ENCODE measurements around the gene ATP11A.

ATP11A gene

GRCh38 chr13:112931028-112931934 is 241.4 kb downstream of the ATP11A start:
- peak; percentile 50 for DNase-seq (ENCODE audit: low spot score)

- no peak for DNase-seq (ENCODE audit: low spot score)
Observed at GRCh38 chr13:112932971-112933370, 243.1 kb downstream of the ATP11A start.

- no peak for DNase-seq (ENCODE audit: low spot score)
Observed at GRCh38 chr13:112933649-112934048, 243.8 kb downstream of the ATP11A start.

- DNase-seq (ENCODE audit: low spot score) = no peak
Observed at GRCh38 chr13:112934078-112934477, 244.2 kb downstream of the ATP11A start.
